ENCODE data around the gene KIF5C.
A peak's percentile ranks its signal among the peaks of the same experiment; 100 is the strongest.

The KIF5C gene

GRCh38 chr2:149057401-149057800, 182.4 kb downstream of the KIF5C start:
- DNase-seq = no peak

- DNase-seq = no peak
These were observed 183.9 kb downstream of the KIF5C start for GRCh38 chr2:149058936-149059335.

DNA sequence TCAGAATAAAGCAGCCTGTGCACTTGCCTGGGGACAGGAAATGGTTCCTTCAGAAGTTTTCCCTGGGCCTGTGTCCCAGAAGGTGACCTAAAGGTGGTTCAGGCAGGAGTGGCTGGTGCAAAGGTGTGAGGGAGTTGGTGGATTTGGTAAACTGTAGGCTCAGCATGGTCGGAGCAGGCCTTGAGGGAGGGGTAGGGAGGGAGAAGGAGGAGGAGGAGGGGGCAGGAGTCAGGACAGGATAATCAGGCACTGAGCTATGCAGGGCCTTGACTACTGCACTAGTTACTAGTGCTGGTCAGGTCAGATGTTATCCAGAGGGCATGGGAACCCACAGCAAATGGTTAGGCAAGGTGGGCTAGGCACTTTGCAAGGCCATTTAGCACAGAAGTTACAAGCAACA, 184.8 kb downstream of the KIF5C start:
- DNase-seq = no peak

GRCh38 chr2:149061133-149061745, 186.2 kb downstream of the KIF5C start:
- no peak for DNase-seq

DNA sequence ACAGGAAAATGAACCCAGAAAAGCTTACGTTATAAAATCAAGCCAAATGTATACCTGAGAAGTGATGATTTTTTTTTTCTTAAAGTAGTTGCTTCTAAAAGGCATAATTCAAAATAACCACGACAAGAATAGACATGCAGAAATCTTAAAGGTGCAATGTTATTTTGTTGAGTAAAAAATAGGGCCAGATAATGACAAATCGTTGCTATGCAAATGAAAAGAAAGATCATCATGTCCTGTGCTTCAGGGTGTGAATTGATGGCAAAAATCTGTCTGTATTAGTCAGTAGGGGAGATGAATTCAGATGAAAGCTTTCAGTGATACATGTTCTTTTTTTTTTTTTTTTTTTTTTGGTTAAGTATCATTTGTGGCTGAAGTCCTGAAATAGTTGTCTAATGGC, 187.5 kb downstream of the KIF5C start:
- DNase-seq = no peak

- no peak for DNase-seq
These were observed 188.2 kb downstream of the KIF5C start for GRCh38 chr2:149063177-149063576.

DNA sequence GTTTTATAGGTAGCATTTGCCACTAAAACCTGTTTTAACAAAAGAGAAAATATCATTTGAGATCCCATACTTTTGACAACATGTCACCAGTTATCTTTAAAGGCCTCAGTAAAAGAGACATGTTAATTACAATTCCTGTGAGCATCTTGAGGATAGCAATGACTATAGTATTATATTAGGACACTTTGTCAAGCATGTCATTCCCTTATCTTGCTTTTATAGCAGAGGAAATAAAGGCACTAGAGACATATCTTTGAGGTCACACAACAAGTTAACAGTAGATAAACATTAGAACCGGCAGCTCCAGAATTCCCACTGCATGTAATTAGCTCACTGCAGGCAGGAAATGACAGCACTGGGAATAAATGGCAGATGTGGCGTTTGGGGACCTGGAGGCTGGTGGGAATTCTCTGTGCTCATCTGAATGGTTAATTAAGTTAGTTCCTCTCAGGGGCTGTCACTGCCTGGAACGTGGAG, 189.4 kb downstream of the KIF5C start:
- DNase-seq = no peak

- DNase-seq = no peak
These were observed 190.0 kb downstream of the KIF5C start for GRCh38 chr2:149064856-149065630.

DNA sequence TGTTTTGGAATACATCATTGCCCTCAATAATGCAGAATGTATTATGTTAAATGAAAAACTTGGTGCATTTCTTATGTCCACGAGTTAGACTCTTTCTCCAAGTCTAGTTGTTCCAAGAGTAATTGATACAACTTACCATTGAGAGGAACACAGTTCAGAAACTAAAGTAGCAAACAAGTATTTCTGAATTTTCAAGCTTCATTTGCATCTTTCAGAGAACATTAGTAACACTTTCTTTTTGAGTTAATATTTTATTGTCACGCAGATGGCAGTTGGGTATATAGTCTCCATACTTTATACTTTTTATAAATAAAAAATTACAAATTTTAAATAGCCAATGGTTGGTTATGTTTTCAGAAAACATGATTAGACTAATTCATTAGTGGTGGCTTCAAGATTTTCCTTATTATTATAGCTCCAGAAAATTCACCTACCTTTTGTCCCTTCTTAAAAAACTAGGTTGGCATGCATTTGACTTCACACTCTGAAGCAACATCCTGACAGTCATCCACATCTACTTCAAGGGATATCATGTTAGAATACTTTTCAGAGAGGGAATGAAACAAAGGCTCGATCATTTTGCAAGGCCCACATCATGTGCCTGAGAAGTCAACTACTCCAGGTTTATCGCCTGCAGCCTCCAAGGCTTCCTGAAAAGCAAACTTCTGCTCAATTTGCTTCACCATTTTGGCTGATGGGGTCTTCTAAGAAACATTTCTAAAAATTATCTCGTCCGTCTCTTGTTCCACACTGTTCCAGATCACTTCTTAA, 193.4 kb downstream of the KIF5C start:
- no peak for DNase-seq

DNA sequence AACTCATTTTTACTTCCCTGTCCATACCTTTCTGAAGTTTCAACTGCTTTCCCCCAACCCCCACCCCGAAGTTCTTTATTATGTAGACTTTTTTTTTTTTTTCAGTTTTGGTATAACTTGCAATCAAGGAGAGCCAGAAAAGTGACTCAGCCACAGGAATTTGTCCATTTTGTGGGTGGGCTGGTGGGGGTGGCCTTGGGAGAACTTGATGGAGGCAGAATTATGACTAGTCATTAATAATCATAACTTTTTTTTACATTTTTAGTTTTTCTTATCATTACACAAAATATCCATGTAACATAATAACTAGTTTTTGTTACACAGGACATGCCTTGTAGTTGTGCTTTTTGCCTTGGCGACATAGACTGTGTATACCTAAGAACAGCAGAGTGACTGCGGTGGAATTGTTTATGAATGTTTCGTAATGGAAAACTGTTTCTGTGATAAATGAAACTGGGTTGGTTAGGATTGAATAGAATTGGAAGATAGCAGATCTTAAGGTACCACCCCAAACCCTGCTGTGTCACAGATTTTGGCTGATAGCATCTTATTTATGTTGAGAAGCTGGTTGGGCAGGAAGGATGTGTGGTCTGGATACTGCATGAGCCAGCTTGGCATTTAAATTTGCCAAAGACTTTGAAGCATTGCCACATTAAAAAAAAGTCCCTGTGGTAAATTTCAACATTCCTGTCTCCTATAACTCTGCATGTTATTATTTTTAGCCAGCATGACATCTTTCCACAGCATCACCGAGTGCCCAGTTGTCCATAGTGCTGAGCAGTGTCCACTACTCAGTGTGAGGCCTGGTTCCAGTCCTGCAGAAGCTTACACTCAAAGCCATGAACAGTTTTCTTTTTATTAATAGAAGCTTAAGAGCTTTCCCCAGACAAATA, 194.2 kb downstream of the KIF5C start:
- peak; percentile 29 for DNase-seq

DNA sequence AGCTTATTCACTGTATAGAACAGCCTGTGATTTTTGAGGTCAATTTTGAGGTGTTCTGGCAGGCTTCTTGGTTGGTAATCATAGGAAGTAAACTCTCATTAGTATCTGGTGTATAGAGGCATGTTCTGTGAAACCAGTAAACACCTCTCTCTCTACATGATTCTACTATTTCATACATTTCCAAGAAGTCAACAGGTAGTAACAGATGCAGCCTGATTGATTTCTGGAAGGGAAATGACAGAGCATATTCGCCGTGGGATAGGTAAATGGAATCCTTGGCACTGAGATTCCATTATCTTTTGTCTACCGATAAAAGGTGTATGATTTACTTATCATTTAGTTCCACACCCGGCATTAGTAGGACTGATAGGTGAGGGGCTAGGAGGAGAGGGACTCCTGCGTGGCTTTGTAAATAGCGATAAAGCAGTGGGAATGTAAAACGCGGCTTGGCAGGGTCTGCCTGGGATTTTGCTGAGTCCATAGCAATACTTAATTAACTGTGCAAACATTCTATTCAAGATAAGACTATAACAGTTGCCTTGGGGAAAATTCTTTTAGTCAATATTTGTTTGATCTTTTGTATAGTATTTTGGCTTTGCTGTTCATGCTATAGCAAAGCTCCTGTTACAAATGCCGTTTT, 195.8 kb downstream of the KIF5C start:
- DNase-seq = no peak

DNA sequence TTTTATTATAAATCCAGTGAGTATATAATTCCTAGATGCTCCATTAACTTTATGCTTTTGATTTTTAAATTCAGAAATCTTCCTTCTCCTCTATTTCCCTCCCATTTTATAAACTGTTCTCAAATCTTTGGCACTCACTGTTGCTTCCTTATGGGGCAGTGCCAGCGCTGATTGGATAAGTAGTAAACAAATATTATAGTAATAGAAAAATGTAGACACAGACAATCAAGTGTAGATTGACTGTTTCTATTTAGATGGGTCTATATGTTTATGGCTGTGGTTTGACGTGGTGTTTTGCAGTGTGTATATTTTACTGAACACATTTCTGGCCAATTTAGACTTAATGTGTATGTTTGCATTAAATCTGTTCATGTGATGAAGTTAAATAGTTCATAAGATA, 200.1 kb downstream of the KIF5C start:
- DNase-seq = no peak

- no peak for DNase-seq
These were observed 200.8 kb downstream of the KIF5C start for GRCh38 chr2:149075853-149076252.
